NCI-H345 treated with DMSO at 0.1 percent for 48 hours (cell line): ENCODE measurements around the gene PNMA8A.
"Not testable (repeated sequence)": the region's sequence is repeated elsewhere in the genome, so short reads cannot be mapped to it uniquely, and the experiment has no call there.

Source experiments
- DNase-seq: peaks from one replicate; lab custom pipeline; 2025; ENCODE audit not compliant: unreplicated experiment; lab: John Stamatoyannopoulos, UW

Gene PNMA8A

GRCh38 chr19:46470376-46470775 lies 987 bp downstream of the PNMA8A start:
- no peak for DNase-seq

DNA sequence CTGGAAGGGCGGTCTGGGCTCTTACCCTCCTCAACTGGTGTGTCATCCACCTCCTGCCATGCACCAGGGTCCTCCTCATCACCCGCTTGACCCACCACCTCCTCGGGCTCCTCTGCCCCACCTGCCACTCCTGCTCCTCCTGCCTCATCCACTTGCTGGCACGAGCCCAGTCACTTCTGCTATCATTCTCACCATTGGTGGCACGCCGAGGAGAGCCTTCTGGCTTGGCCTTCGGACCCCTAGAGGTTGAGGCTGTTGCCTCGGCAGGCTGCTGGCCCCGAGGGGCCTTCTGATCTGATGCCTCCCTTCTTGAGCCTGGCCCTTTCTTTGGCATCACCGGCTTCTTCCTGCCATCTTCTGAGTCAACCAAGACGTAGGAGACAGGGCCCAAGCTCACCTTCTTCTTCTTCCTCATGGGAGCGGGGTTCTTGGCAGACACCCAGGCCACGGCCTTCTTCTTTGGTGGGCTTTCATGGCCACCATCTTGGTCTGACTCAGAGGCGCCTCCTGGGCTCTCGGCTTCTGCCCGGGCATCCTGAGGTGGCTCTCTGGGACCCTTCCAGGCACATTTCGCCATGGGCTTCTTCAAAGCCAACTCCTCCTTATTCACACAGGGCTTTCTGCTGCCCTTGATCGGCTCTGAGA lies 1.7 kb downstream of the PNMA8A start:
- DNase-seq, result no peak

DNA sequence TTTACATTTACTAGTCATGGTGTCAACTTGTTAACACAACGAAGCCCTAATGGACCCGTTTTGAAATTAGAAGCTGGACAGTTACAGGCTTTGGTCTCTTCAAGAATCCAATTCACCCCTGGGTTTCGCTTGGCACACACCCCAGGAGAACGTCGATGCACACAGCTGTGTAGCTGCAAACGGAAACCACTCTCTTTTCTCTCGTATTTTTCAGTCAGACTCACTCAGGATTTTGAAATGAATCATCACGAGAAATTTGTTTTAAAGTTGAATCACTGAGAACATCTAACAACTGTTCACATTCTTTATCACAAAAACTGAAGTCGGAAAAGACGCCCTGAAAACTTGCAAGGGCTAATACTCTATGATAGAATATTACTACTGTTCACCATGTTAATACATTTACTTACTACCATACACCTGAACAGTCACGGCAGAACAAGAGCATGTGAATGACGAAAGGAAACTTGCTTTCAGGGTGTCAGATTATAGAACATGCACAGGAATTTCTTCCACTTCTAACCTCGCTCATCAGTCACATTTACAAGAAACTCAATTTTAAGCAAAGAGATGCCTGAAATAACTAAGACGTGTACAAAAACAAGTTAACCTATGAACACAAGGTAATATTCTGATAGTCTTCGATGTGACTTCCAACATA lies 4.7 kb downstream of the PNMA8A start:
- DNase-seq, result no peak

GRCh38 chr19:46463516-46463915 lies 7.8 kb downstream of the PNMA8A start:
- DNase-seq, result no peak

- no peak for DNase-seq
Observed at GRCh38 chr19:46461537-46461936, 9.8 kb downstream of the PNMA8A start.

GRCh38 chr19:46460981-46461380 lies 10.4 kb downstream of the PNMA8A start:
- DNase-seq, result no peak

- DNase-seq, result no peak
Observed at GRCh38 chr19:46460055-46460454, 11.3 kb downstream of the PNMA8A start.

DNA sequence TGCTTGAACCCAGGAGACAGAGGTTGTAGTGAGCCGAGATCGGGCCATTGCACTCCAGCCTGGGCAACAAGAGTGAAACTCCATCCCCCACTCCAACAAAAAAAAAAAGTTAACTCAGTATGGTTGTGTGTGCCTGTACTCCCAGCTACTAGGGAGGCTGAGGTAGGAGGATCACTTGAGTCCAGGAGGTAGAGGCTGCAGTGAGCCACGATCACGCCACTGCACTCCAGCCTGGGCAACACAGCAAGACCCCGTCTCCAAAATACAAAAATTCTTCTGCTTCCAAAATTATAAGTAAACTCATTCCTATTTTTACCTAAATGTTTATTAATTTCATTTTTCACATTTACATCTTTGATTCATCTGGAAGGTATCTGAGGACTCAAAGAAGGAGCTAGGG lies 14.4 kb downstream of the PNMA8A start:
- DNase-seq, result no peak

GRCh38 chr19:46454244-46454643 lies 17.1 kb downstream of the PNMA8A start:
- no peak for DNase-seq

DNA sequence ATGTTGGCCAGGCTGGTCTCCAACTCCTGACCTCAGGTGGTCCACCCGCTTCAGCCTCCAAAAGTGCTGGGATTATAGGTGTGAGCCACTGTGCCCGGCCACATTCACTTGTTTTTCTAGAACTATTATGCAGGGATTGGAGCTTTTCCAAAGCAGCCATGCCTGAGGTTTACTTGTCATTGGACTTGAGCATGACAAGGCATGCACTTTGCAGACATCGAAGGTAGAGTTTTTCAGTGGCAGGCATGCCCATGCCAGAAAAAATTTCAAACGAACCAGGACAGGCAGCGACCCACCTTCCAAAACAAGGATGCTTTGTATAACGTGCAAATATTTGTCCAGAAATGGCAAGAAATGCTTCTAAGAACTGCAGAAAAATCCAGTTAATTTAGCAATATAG lies 17.7 kb downstream of the PNMA8A start:
- DNase-seq, result no peak

- no peak for DNase-seq
Observed at GRCh38 chr19:46452186-46452585, 19.2 kb downstream of the PNMA8A start.

GRCh38 chr19:46451352-46451751 lies 20.0 kb downstream of the PNMA8A start:
- no peak for DNase-seq

DNA sequence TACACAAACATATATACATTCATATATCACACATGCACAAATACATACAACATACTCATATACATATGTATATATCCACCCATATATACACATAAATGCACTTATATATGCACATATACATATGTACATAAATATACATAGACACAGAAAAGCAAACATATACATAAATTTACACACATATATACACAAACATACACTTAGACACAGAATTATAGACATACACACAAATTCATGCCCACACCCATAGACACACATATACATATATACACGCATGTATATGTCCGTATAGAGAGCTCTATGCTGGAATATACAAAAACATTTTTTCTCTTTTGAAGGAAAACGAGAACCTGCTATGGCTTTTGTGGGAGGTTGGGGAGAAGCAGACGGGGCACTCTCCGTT lies 20.6 kb downstream of the PNMA8A start:
- no peak for DNase-seq

- no peak for DNase-seq
Observed at GRCh38 chr19:46449228-46449627, 22.1 kb downstream of the PNMA8A start.

- no peak for DNase-seq
Observed at GRCh38 chr19:46448601-46449000, 22.8 kb downstream of the PNMA8A start.

DNA sequence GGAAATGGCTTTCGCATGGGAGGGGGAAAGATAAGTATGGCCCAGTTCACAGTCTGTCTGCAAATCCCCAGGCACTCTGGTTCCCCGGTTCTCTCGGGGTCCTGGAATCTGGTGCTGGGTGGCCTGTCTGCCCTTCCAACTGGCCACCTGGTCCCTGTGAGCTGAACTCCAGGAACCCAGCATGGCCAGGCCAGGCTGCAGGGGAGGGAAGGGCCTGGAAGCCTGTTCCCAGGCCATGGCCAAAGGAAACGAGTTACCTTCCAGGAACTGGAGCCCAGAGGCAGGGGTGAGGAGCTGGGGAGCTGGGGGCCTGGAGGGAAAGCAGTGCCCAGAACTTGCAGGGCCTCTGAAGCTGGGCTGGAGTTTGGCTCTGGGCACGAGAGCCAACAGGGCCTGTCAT lies 23.5 kb downstream of the PNMA8A start:
- no peak for DNase-seq

GRCh38 chr19:46447006-46447405 lies 24.4 kb downstream of the PNMA8A start:
- no peak for DNase-seq

- DNase-seq, result no peak
Observed at GRCh38 chr19:46446021-46446420, 25.3 kb downstream of the PNMA8A start.

GRCh38 chr19:46442808-46443450 lies 28.4 kb downstream of the PNMA8A start:
- no peak for DNase-seq

DNA sequence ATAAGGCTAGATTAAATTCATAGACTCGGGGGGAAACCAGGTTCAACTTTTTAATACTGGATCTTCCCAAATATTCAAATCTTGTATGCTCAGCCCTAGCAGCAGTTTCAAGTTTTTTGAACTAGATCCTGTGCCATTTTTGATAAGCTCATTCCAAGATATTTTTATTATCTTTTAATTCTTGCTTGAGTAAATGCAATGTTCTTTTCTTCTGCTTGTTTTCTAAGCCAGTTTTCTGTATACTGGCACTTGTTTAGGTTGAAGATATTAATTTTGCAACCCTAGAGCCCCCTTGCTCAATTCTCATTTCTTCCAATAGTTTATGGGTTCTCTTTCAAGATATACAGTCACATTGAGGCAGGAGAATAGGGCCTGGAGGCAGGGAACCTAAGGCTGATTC lies 29.5 kb downstream of the PNMA8A start:
- no peak for DNase-seq

- not testable (repeated sequence) for DNase-seq
Observed at GRCh38 chr19:46435689-46436088, 35.7 kb downstream of the PNMA8A start.

DNA sequence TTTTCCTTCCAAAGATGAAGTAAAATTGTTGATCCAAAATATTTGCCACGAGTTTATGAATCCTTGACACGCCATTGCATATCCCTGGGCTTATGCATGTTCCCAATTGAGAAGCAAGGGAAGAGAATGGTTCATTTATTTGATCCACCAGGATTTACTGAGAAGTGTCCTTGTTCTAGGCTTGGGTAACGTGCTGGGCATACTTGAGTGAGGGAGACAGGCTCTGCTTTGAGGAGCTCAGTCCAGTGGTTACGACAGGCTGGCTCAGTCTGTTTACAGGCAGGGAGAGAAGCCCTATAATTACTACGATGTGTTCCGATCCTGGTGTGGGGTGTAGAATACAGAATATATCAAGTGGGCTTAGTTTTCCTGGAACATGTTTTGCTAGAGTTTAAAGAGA lies 36.4 kb downstream of the PNMA8A start:
- no peak for DNase-seq
